ENCODE results near the gene RRBP1. TPM values are rescaled to one million over a fixed set of nuclear protein-coding genes. Genes with fewer than 3 reads are reported as not detected.

RRBP1 gene
- total RNA-seq, 2 experiments from 2014 or later: 21.1 to 24.9 TPM

DNA sequence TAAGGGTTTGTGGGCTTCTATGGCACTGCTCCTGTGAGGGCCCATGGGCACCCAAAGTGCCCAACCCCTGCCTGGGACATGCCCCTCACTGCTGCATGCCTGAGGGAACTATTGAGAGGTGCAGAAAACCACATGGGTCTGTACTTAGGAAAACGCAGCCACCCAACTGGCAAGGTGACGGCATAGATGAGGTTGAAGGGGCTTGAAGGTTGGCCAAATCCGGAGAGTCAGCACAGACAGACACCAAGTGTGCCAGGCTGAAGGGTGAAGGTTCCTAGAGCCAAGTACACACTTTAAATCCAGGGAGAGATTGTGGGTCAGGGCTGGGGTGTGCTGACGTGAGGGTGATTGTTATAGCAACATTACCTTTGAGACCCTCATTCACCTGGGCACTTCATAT, 23.9 kb upstream of the RRBP1 start:
- ATAC-seq (no peak), DNase-seq (no peak)
- intact Hi-C loops (cut with DNase I, micrococcal nuclease): no loop called here
- ChIA-PET CTCF (interaction anchor here (0.5 kb wide), 1 partner anchor 201 kb away, joined by 3 read pairs; no protein-coding TSS in a partner anchor), POLR2A (no interaction called here)
- H3K9me3 Mint-ChIP-seq (ENCODE audit: low read depth): no peaks in the 10 kb centered on the region
- no peaks in the 10 kb centered on the region for H3K27me3 Mint-ChIP-seq
- H3K4me1 Mint-ChIP-seq: no peaks in the 10 kb centered on the region
- H3K27ac Mint-ChIP-seq: no peak overlapping the region
- H3K36me3 Mint-ChIP-seq (ENCODE audit: low read depth): no peaks in the 10 kb centered on the region
- no peak overlapping the region for H3K4me3 Mint-ChIP-seq

DNA sequence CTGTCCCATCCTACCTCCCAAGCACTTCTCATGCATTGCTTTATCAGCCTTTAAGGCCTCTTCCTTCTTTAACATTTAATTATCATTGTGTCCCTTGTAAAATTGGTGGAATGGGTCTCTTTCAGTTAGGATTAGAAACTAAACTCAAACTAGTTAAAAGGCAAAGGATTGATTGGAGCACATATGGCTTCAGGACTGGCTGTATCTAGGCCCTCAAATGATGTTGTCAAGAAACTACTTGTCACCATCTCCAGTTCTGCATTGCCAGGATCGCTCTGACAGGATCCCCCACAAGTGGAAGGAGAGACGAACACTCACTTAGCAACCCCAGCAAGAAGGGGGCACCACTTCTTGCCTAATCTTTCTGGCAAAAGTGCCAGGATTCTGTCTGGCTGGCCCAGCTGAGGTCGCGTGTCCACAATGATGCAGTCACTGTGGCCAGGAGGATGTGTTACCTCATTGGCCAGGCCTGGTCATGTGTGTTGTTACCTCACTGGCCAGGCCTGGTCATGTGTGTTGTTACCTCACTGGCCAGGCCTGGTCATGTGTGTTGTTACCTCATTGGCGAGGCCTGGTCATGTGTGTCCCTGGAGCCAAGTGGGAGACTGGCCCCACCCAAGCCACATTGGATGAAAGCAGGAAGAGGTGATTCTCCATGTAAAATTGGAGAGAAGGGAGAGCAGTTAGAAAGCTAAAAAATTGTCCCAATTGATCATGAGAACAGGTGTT, 22.7 kb upstream of the RRBP1 start:
- ATAC-seq (no peak), DNase-seq (no peak)
- H3K36me3 Mint-ChIP-seq (ENCODE audit: low read depth): no peaks in the 10 kb centered on the region
- no peaks in the 10 kb centered on the region for H3K27me3 Mint-ChIP-seq
- intact Hi-C loops (cut with DNase I, micrococcal nuclease): no loop called here
- no peak overlapping the region for H3K4me3 Mint-ChIP-seq
- CTCF ChIA-PET: no interaction called here
- H3K27ac Mint-ChIP-seq: no peak overlapping the region
- no peaks in the 10 kb centered on the region for H3K4me1 Mint-ChIP-seq
- POLR2A ChIA-PET: no interaction called here
- H3K9me3 Mint-ChIP-seq (ENCODE audit: low read depth): no peaks in the 10 kb centered on the region

DNA sequence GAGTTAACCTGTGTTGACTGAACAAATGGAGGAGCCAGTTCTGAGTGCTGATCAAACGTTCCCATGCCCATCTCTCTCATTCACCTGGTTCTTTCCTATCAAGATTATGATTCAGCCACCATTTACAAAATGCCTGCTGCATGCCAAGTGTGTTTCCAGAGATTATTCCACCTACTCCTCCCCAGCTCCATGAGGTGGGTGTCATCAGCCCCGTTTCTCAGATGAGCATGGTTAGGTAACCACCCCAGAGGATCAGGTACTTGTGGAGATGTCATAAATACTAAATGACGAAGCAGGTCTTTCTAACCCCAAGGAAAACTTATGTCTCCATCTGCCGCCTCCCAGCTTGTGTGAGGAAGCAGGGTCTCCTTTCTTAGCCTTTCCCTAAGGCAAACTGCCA, 19.8 kb upstream of the RRBP1 start:
- ATAC-seq (no peak), DNase-seq (no peak)
- Mint-ChIP-seq H3K27me3 (no peaks in the 10 kb centered on the region), H3K4me3 (no peak overlapping the region), H3K4me1 (no peaks in the 10 kb centered on the region), H3K9me3 (ENCODE audit: low read depth) (no peaks in the 10 kb centered on the region), H3K27ac (no peak overlapping the region), H3K36me3 (ENCODE audit: low read depth) (no peaks in the 10 kb centered on the region)
- POLR2A ChIA-PET: no interaction called here
- intact Hi-C loops (cut with DNase I, micrococcal nuclease): no loop called here
- CTCF ChIA-PET: interaction anchor here (0.8 to 1.6 kb wide), 2 partner anchors 10 to 155 kb away, joined by 3 read pairs; no protein-coding TSS in a partner anchor

DNA sequence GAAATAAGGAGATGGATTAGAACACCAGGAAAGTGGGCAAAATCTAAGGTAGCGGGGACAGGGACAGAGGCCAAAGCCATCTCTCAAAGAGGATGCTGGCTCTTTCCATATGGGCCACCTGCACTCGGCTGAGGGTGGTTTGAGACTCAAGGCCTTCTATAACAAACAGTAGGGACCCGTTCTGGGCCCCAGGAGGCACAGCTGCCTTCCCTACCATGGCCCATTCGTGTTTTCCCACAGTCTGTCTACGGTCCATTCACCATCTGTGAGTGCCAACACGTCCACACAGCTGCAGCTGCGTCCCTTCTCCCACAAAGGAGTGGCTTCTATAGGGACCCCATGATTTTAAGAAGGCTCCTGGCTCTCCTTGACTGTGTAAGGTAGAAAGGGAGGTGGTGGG, 18.6 kb upstream of the RRBP1 start:
- Mint-ChIP-seq H3K36me3 (ENCODE audit: low read depth) (no peaks in the 10 kb centered on the region), H3K9me3 (ENCODE audit: low read depth) (no peaks in the 10 kb centered on the region), H3K27me3 (no peaks in the 10 kb centered on the region), H3K4me3 (no peak overlapping the region), H3K27ac (no peak overlapping the region), H3K4me1 (no peaks in the 10 kb centered on the region)
- DNase-seq (no peak), ATAC-seq (no peak)
- intact Hi-C loops (cut with DNase I, micrococcal nuclease): no loop called here
- ChIA-PET POLR2A (no interaction called here), CTCF (interaction anchor here (0.6 to 1.6 kb wide), 2 partner anchors 11 to 156 kb away, joined by 3 to 4 read pairs; no protein-coding TSS in a partner anchor)

DNA sequence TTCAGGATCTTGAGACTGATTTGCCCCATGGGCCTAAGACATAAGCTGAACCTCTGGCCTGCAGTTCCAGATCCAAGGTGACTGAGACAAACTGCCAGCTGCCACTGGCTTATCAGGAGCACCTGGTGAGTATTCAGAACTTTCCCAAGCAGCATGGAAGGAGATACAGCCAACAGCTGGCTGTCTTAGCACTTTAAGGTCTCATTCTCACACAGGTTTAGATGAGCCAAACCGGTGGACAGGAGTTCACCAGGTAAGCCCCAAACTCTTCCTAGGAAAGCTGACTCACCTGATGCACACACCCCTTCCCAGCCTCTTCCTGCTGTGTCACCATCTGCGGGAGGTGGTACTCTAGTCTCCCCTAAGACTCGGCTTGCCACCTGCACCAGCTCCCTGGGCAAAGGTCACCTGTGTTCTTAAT, 17.9 kb upstream of the RRBP1 start, which contains the start of gene BANF2:
BANF2 (plus strand) TSS at position 36 of the 421 bp plus-strand sequence. CDS start 25,060 bp downstream, outside the sequence.
- POLR2A ChIA-PET: interaction anchor here (0.5 kb wide), 1 partner anchor 885 kb away, joined by 6 read pairs; no protein-coding TSS in a partner anchor
- Mint-ChIP-seq H3K27ac (no peak within 1 kb of the TSS), H3K4me3 (no peak within 1 kb of the TSS), H3K4me1 (no peaks in the 10 kb centered on the region), H3K27me3 (no peaks in the 10 kb centered on the region), H3K9me3 (ENCODE audit: low read depth) (no peaks in the 10 kb centered on the region), H3K36me3 (ENCODE audit: low read depth) (no peaks in the 10 kb centered on the region)
- CTCF ChIA-PET: interaction anchor here (0.6 to 1.1 kb wide), 2 partner anchors 11 to 21 kb away, joined by 4 to 7 read pairs; no protein-coding TSS in a partner anchor
- no peak for ATAC-seq
- no peak for DNase-seq
- intact Hi-C loops (cut with DNase I, micrococcal nuclease): no loop called here

DNA sequence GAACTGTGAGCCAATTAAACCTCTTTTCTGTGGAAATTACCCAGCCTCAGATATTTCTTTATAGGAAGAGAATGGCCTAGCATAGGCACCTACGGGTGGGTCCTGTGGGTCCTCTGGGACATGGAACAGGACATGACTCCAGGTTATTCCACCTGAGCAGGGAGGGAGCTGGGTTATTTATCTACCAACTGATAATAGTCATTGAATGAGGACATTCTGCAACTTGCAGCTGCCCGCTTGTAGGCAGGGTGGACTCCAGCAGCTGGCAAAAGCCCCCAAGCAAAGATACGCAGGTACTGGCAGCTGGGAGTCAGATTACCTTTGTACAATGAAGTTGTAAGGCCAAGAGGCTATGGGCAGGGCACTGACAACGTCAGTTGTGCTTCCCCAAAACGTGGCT, 16.3 kb upstream of the RRBP1 start:
- no peaks in the 10 kb centered on the region for H3K4me1 Mint-ChIP-seq

DNA sequence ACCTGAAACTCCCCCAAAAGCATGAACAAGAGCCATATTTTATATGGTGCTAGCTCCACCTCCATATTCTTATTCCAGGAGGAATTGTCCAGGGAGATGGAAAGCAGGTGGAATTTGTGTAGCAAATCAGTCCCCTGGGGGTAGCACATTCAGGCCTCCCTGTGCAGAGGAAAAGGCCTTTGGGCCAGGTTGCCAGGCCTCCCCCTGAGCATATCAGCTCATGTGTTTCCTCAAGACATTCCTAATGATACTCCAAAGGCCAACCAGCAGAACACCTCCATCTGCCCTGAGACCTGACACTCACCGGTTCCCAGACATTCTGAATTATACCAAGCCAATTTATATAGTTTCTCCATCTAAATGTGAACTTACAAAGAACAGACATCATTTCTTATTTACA, 15.1 kb upstream of the RRBP1 start:
- H3K4me3 Mint-ChIP-seq: no peak overlapping the region
- H3K27ac Mint-ChIP-seq: no peak overlapping the region
- no peaks in the 10 kb centered on the region for H3K4me1 Mint-ChIP-seq
- no peaks in the 10 kb centered on the region for H3K9me3 Mint-ChIP-seq (ENCODE audit: low read depth)
- CTCF ChIA-PET: no interaction called here
- H3K27me3 Mint-ChIP-seq: peaks cover 7% of the 10 kb centered on the region
- intact Hi-C loops (cut with DNase I, micrococcal nuclease): no loop called here
- no peaks in the 10 kb centered on the region for H3K36me3 Mint-ChIP-seq (ENCODE audit: low read depth)
- POLR2A ChIA-PET: no interaction called here
- no peak for DNase-seq
- ATAC-seq: no peak

More for the DNA sequence above, 16.3 kb upstream of the RRBP1 start:
- ChIA-PET POLR2A (no interaction called here), CTCF (interaction anchor here (0.9 to 1.5 kb wide), 2 partner anchors 11 to 16 kb away, joined by 3 read pairs; no protein-coding TSS in a partner anchor)
- H3K4me3 Mint-ChIP-seq: no peak overlapping the region
- H3K36me3 Mint-ChIP-seq (ENCODE audit: low read depth): no peaks in the 10 kb centered on the region
- no peak overlapping the region for H3K27ac Mint-ChIP-seq
- DNase-seq: no peak
- no peak for ATAC-seq
- H3K27me3 Mint-ChIP-seq: peaks cover 5% of the 10 kb centered on the region
- intact Hi-C loops (cut with DNase I, micrococcal nuclease): no loop called here
- no peaks in the 10 kb centered on the region for H3K9me3 Mint-ChIP-seq (ENCODE audit: low read depth)

DNA sequence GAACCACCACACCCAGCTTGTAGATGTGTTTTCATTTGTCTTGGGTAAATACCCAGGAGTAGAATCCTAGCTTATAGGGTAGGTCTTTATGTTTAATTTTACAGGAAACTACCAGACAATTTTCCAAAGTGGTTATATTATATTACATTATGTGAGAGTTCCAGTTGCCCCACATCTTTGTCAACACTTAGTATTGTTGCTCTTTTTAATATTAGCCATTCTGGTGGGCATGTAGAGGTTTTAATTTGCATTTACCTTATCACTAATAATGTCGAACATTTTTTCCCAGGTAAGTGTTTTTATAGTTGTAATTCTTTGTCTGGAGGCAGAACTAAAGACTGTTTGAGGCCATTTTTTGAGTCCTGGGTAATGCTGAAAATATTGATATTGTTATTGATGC, 14.2 kb upstream of the RRBP1 start:
- Mint-ChIP-seq H3K27me3 (peaks cover 13% of the 10 kb centered on the region), H3K36me3 (ENCODE audit: low read depth) (no peaks in the 10 kb centered on the region), H3K4me1 (no peaks in the 10 kb centered on the region), H3K9me3 (ENCODE audit: low read depth) (no peaks in the 10 kb centered on the region), H3K4me3 (no peak overlapping the region), H3K27ac (no peak overlapping the region)
- intact Hi-C loops (cut with DNase I, micrococcal nuclease): no loop called here
- CTCF ChIA-PET: no interaction called here
- no peak for DNase-seq
- no peak for ATAC-seq
- POLR2A ChIA-PET: no interaction called here

DNA sequence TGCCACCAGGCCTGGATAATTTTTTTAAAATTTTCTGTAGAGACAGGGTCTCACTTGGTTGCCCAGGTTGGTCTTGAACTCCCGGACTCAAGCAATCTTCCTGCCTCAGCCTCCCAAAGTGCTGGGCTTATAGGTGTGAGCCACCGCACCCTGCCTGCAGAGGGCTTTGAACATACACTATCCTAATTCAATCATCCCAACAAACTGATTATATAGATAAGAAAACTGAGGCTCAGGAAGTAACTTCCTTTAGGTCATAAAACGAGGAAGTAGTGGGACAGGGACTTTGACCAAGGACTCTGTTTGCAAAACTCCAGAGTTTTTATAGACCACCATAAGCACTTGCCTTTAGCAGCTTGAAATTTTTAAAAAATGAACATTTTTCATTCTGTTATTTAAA, 12.7 kb upstream of the RRBP1 start:
- H3K27ac Mint-ChIP-seq: no peak overlapping the region
- H3K4me1 Mint-ChIP-seq: no peaks in the 10 kb centered on the region
- H3K27me3 Mint-ChIP-seq: peaks cover 15% of the 10 kb centered on the region
- ATAC-seq (no peak), DNase-seq (no peak)
- CTCF ChIA-PET: interaction anchor here (0.7 to 1.0 kb wide), 2 partner anchors 12 to 293 kb away, joined by 3 to 5 read pairs; partner anchors contain the start of gene RRBP1
- peaks cover 2% of the 10 kb centered on the region for H3K9me3 Mint-ChIP-seq (ENCODE audit: low read depth)
- intact Hi-C loops (cut with DNase I, micrococcal nuclease): no loop called here
- no peaks in the 10 kb centered on the region for H3K36me3 Mint-ChIP-seq (ENCODE audit: low read depth)
- POLR2A ChIA-PET: no interaction called here
- no peak overlapping the region for H3K4me3 Mint-ChIP-seq

DNA sequence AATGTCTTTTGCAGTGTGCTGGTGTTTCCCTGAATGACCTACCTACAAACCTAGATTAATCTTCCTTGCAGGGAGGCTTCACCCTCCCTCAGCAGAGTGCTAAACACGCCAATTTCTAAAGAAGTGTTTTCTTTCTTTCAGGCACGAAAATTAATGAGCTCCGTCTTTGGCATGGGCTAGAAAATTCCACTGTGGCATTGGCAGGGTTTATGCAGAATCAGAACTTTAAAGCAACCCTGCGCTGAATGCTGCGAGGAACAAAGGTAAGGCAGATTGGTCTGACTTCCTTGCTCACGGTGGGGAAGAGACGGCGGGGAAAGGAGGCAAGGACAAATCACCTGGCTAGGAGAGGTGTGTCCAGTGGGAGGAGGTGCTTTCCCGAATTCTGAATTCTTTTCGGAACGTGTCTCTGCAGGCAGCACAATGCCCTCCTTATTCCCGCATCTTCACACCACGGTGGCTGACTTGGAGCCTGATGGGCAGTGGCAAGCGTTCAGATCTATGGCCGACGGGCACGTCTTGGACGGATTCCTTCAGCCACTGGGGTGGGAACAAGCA, 11.5 kb upstream of the RRBP1 start:
- no peak overlapping the region for H3K27ac Mint-ChIP-seq
- no peak overlapping the region for H3K4me3 Mint-ChIP-seq
- no peaks in the 10 kb centered on the region for H3K36me3 Mint-ChIP-seq (ENCODE audit: low read depth)
- peaks cover 2% of the 10 kb centered on the region for H3K9me3 Mint-ChIP-seq (ENCODE audit: low read depth)
- intact Hi-C loops (cut with DNase I, micrococcal nuclease): no loop called here
- H3K27me3 Mint-ChIP-seq: peaks cover 17% of the 10 kb centered on the region
- ATAC-seq: no peak
- CTCF ChIA-PET: interaction anchor here (0.7 to 3.0 kb wide), 3 partner anchors 11 to 214 kb away, joined by 3 to 20 read pairs (median 3); partner anchors contain the start of gene RRBP1
- no peak for DNase-seq
- POLR2A ChIA-PET: no interaction called here
- no peaks in the 10 kb centered on the region for H3K4me1 Mint-ChIP-seq

DNA sequence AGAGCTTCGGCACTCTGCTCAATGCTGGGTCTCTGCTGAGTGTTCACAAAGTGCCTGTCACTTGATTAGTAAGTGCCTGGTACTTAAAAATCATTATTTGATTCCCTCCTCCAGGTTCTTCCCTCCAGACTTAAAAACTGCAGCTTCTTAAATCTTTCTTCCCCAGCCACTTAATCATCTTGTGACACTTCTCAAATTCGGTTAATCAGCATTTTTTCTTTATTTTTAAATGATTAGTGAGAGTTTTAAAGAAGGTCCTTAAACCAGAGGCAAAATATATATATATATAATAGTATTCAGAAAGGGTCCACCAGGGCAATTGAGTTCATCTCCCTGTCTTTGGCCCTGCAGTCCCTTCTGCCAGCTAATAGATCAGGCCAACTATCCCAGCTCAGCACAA, 9.7 kb upstream of the RRBP1 start:
- Mint-ChIP-seq H3K36me3 (ENCODE audit: low read depth) (no peaks in the 10 kb centered on the region), H3K9me3 (ENCODE audit: low read depth) (peaks cover 2% of the 10 kb centered on the region), H3K4me3 (no peak overlapping the region), H3K27me3 (peaks cover 30% of the 10 kb centered on the region), H3K4me1 (no peaks in the 10 kb centered on the region), H3K27ac (no peak overlapping the region)
- CTCF ChIA-PET: interaction anchor here (0.6 to 3.0 kb wide), 3 partner anchors 9 to 62 kb away, joined by 3 to 20 read pairs (median 3); partner anchors contain the start of gene RRBP1
- intact Hi-C loops (cut with DNase I, micrococcal nuclease): no loop called here
- POLR2A ChIA-PET: no interaction called here
- DNase-seq (no peak), ATAC-seq (no peak)

DNA sequence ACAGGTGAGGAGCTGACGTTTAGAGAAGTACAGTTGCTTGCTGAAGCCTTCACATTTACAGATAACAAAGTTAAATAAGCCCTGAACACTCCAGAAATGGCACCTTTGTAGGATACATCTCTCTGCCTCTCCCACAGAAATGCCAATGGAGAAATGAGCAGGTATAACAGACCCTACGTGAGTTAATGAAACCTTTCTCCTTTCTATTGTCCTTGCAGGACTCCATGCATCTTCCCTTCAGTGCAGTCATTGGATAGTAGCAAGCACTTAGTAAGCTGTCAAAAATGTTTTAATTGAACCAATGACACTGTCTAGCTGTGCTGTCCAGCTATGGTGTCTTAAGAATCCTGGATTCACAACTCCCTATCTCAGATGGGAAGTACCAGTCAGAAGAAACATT, 8.1 kb upstream of the RRBP1 start:
- Mint-ChIP-seq H3K27ac (no peak overlapping the region), H3K4me1 (no peaks in the 10 kb centered on the region), H3K27me3 (peaks cover 37% of the 10 kb centered on the region), H3K4me3 (no peak overlapping the region), H3K36me3 (ENCODE audit: low read depth) (no peaks in the 10 kb centered on the region), H3K9me3 (ENCODE audit: low read depth) (peaks cover 2% of the 10 kb centered on the region)
- ATAC-seq (no peak), DNase-seq (no peak)
- intact Hi-C loops (cut with DNase I, micrococcal nuclease): no loop called here
- POLR2A ChIA-PET: no interaction called here
- CTCF ChIA-PET: interaction anchor here (0.9 kb wide), 1 partner anchor 32 kb away, joined by 4 read pairs; no protein-coding TSS in a partner anchor

All from activated CD4-positive, alpha-beta T cell treated with anti-CD3 and anti-CD28 coated beads for 36 hours (primary cell).